ENCODE measurements around the gene FLT3. TPM values are rescaled to one million over a fixed set of nuclear protein-coding genes. Genes with fewer than 3 reads are reported as not detected.
"Not testable (repeated sequence)": the region's sequence is repeated elsewhere in the genome, so short reads cannot be mapped to it uniquely, and the experiment has no call there.

Gene FLT3
- total RNA-seq, 5 donors from 2014 or later (not counting 1 experiment from before 2014, with no cell fraction given): 0.13 to 0.48 (median 0.26) TPM

GRCh38 chr13:28094306-28094705, 6.1 kb downstream of the FLT3 start:
- Mint-ChIP-seq H3K27ac (no peak overlapping the region), H3K4me3 (no peak overlapping the region), H3K36me3 (no peaks in the 10 kb centered on the region), H3K9me3 (peaks cover 0 to 4% (median 0%) of the 10 kb centered on the region in 3 donors), H3K27me3 (peaks cover 30 to 45% of the 10 kb centered on the region in 2 donors), H3K4me1 (peaks cover under 1 to 1% (median under 1%) of the 10 kb centered on the region in 3 donors)
- Histone ChIP-seq H3K4me3 (ENCODE audit: control insufficient read depth in 1 of 2, extremely low read depth in 1 of 2, low read length in 1 of 2) (no peak overlapping the region), H3K4me1 (ENCODE audit: control insufficient read depth in 1 of 2, extremely low read depth in 1 of 2, insufficient read depth in 2 of 2, low read length in 2 of 2) (no peaks in the 10 kb centered on the region), H3K9me3 (no peaks in the 10 kb centered on the region), H3K27ac (ENCODE audit: low read length) (no peak overlapping the region), H3K27me3 (replicated peaks in 1 of 2; ENCODE audit: control insufficient read depth in 2 of 2, extremely low read depth in 1 of 2, insufficient read depth in 2 of 2, low read length in 1 of 2) (peaks cover 0 to 23% of the 10 kb centered on the region in 2 experiments), H3K36me3 (ENCODE audit: control insufficient read depth in 2 of 2, extremely low read depth in 1 of 2, insufficient read depth in 1 of 2, low read length in 1 of 2) (no peaks in the 10 kb centered on the region)
- ChIA-PET POLR2A (no interaction called here), CTCF (no interaction called here)
- DNase-seq (no peak), ATAC-seq (replicated peaks in 1 of 4) (no peak)
- WGBS (ENCODE audit: insufficient coverage): 40% methylated on average over 1 of the region's 4 CpGs

- Histone ChIP-seq H3K9me3 (no peaks in the 10 kb centered on the region), H3K4me3 (ENCODE audit: control insufficient read depth in 1 of 2, extremely low read depth in 1 of 2, low read length in 1 of 2) (no peak overlapping the region), H3K27me3 (replicated peaks in 1 of 2; ENCODE audit: control insufficient read depth in 2 of 2, extremely low read depth in 1 of 2, insufficient read depth in 2 of 2, low read length in 1 of 2) (peaks cover 0 to 21% of the 10 kb centered on the region in 2 experiments), H3K27ac (ENCODE audit: low read length) (no peak overlapping the region), H3K36me3 (ENCODE audit: control insufficient read depth in 2 of 2, extremely low read depth in 1 of 2, insufficient read depth in 1 of 2, low read length in 1 of 2) (no peaks in the 10 kb centered on the region), H3K4me1 (ENCODE audit: control insufficient read depth in 1 of 2, extremely low read depth in 1 of 2, insufficient read depth in 2 of 2, low read length in 2 of 2) (no peaks in the 10 kb centered on the region)
- CTCF ChIA-PET: no interaction called here
- peaks cover 28 to 43% of the 10 kb centered on the region in 2 donors for H3K27me3 Mint-ChIP-seq
- H3K36me3 Mint-ChIP-seq: no peaks in the 10 kb centered on the region
- no peak for ATAC-seq (replicated peaks in 1 of 4)
- no peaks in the 10 kb centered on the region for H3K4me1 Mint-ChIP-seq
- peaks cover 0 to 4% (median 0%) of the 10 kb centered on the region in 3 donors for H3K9me3 Mint-ChIP-seq
- POLR2A ChIA-PET: no interaction called here
- H3K27ac Mint-ChIP-seq: no peak overlapping the region
- WGBS (ENCODE audit: insufficient coverage): no CpG with 5 or more reads among the region's 5 CpGs
- DNase-seq: no peak
- H3K4me3 Mint-ChIP-seq: no peak overlapping the region
These were observed 6.5 kb downstream of the FLT3 start for GRCh38 chr13:28093881-28094280.

- Mint-ChIP-seq H3K36me3 (no peaks in the 10 kb centered on the region), H3K4me1 (no peaks in the 10 kb centered on the region), H3K9me3 (peaks cover 0 to 4% (median 0%) of the 10 kb centered on the region in 3 donors), H3K27ac (no peak overlapping the region), H3K4me3 (no peak overlapping the region), H3K27me3 (peaks cover 19 to 36% of the 10 kb centered on the region in 2 donors)
- no peak overlapping the region for H3K27ac ChIP-seq (ENCODE audit: low read length)
- no peak for DNase-seq
- no peaks in the 10 kb centered on the region for H3K4me1 ChIP-seq (ENCODE audit: control insufficient read depth in 1 of 2, extremely low read depth in 1 of 2, insufficient read depth in 2 of 2, low read length in 2 of 2)
- CTCF ChIA-PET: no interaction called here
- 71% methylated on average over 1 of the region's 2 CpGs for WGBS (ENCODE audit: insufficient coverage)
- no peaks in the 10 kb centered on the region for H3K36me3 ChIP-seq (ENCODE audit: control insufficient read depth in 2 of 2, extremely low read depth in 1 of 2, insufficient read depth in 1 of 2, low read length in 1 of 2)
- ATAC-seq (replicated peaks in 1 of 4): no peak
- POLR2A ChIA-PET: no interaction called here
- no peaks in the 10 kb centered on the region for H3K9me3 ChIP-seq
- no peak overlapping the region for H3K4me3 ChIP-seq (ENCODE audit: control insufficient read depth in 1 of 2, extremely low read depth in 1 of 2, low read length in 1 of 2)
- H3K27me3 ChIP-seq (replicated peaks in 1 of 2; ENCODE audit: control insufficient read depth in 2 of 2, extremely low read depth in 1 of 2, insufficient read depth in 2 of 2, low read length in 1 of 2): peaks cover 0 to 19% of the 10 kb centered on the region in 2 experiments
These were observed 7.9 kb downstream of the FLT3 start for GRCh38 chr13:28092431-28092830.

GRCh38 chr13:28089065-28089464, 11.3 kb downstream of the FLT3 start:
- H3K36me3 ChIP-seq (ENCODE audit: control insufficient read depth in 2 of 2, extremely low read depth in 1 of 2, insufficient read depth in 1 of 2, low read length in 1 of 2): no peaks in the 10 kb centered on the region
- CTCF ChIA-PET: no interaction called here
- POLR2A ChIA-PET: no interaction called here
- DNase-seq (no peak), ATAC-seq (replicated peaks in 1 of 4) (no peak)
- no peak overlapping the region for H3K27ac ChIP-seq (ENCODE audit: low read length)
- H3K4me1 ChIP-seq (ENCODE audit: control insufficient read depth in 1 of 2, extremely low read depth in 1 of 2, insufficient read depth in 2 of 2, low read length in 2 of 2): no peaks in the 10 kb centered on the region
- WGBS (ENCODE audit: insufficient coverage): no CpG with 5 or more reads among the region's 1 CpG
- Mint-ChIP-seq H3K9me3 (peaks cover 0 to 4% (median 0%) of the 10 kb centered on the region in 3 donors), H3K36me3 (no peaks in the 10 kb centered on the region), H3K4me3 (no peak overlapping the region), H3K27ac (no peak overlapping the region), H3K4me1 (no peaks in the 10 kb centered on the region), H3K27me3 (peaks cover 7 to 36% of the 10 kb centered on the region in 2 donors)
- H3K9me3 ChIP-seq: no peaks in the 10 kb centered on the region
- H3K27me3 ChIP-seq (replicated peaks in 1 of 2; ENCODE audit: control insufficient read depth in 2 of 2, extremely low read depth in 1 of 2, insufficient read depth in 2 of 2, low read length in 1 of 2): peaks cover 0 to 7% of the 10 kb centered on the region in 2 experiments
- H3K4me3 ChIP-seq (ENCODE audit: control insufficient read depth in 1 of 2, extremely low read depth in 1 of 2, low read length in 1 of 2): no peak overlapping the region

GRCh38 chr13:28077820-28078219, 22.6 kb downstream of the FLT3 start:
- 68% methylated on average over 2 of the region's 2 CpGs for WGBS (ENCODE audit: insufficient coverage)
- H3K4me1 Mint-ChIP-seq; H3K36me3 ChIP-seq (ENCODE audit: control insufficient read depth in 2 of 2, extremely low read depth in 1 of 2, insufficient read depth in 1 of 2, low read length in 1 of 2); H3K4me3 ChIP-seq (ENCODE audit: control insufficient read depth in 1 of 2, extremely low read depth in 1 of 2, low read length in 1 of 2); H3K4me1 ChIP-seq (ENCODE audit: control insufficient read depth in 1 of 2, extremely low read depth in 1 of 2, insufficient read depth in 2 of 2, low read length in 2 of 2); CTCF ChIA-PET; H3K27ac ChIP-seq (ENCODE audit: low read length); H3K9me3 ChIP-seq; DNase-seq; H3K27me3 ChIP-seq (replicated peaks in 1 of 2; ENCODE audit: control insufficient read depth in 2 of 2, extremely low read depth in 1 of 2, insufficient read depth in 2 of 2, low read length in 1 of 2); H3K27me3 Mint-ChIP-seq; H3K9me3 Mint-ChIP-seq; H3K4me3 Mint-ChIP-seq; POLR2A ChIA-PET; H3K36me3 Mint-ChIP-seq; H3K27ac Mint-ChIP-seq; ATAC-seq (replicated peaks in 1 of 4): not testable (repeated sequence)

- CTCF ChIA-PET: interaction anchor here in 1 of 2 donors (0.7 kb wide), 1 partner anchor 259 kb away, joined by 5 read pairs; no protein-coding TSS in a partner anchor
These were observed 23.1 kb downstream of the FLT3 start for GRCh38 chr13:28077231-28077630.

GRCh38 chr13:28071424-28071823, 29.0 kb downstream of the FLT3 start:
- peaks cover 4 to 7% (median 6%) of the 10 kb centered on the region in 3 donors for H3K4me1 Mint-ChIP-seq
- H3K27ac ChIP-seq (ENCODE audit: low read length): no peak overlapping the region
- no peaks in the 10 kb centered on the region for H3K4me1 ChIP-seq (ENCODE audit: control insufficient read depth in 1 of 2, extremely low read depth in 1 of 2, insufficient read depth in 2 of 2, low read length in 2 of 2)
- peaks cover 0 to 3% of the 10 kb centered on the region in 2 experiments for H3K27me3 ChIP-seq (replicated peaks in 1 of 2; ENCODE audit: control insufficient read depth in 2 of 2, extremely low read depth in 1 of 2, insufficient read depth in 2 of 2, low read length in 1 of 2)
- ChIA-PET POLR2A (no interaction called here), CTCF (no interaction called here)
- H3K9me3 Mint-ChIP-seq: no peaks in the 10 kb centered on the region
- H3K36me3 ChIP-seq (ENCODE audit: control insufficient read depth in 2 of 2, extremely low read depth in 1 of 2, insufficient read depth in 1 of 2, low read length in 1 of 2): no peaks in the 10 kb centered on the region
- peaks cover 0 to 3% of the 10 kb centered on the region in 2 donors for H3K27me3 Mint-ChIP-seq
- H3K4me3 ChIP-seq (ENCODE audit: control insufficient read depth in 1 of 2, extremely low read depth in 1 of 2, low read length in 1 of 2): no peak overlapping the region
- no peaks in the 10 kb centered on the region for H3K36me3 Mint-ChIP-seq
- no peak overlapping the region for H3K4me3 Mint-ChIP-seq
- no peak overlapping the region for H3K27ac Mint-ChIP-seq
- no peak for ATAC-seq (replicated peaks in 1 of 4)
- no peaks in the 10 kb centered on the region for H3K9me3 ChIP-seq
- DNase-seq: no peak
- WGBS (ENCODE audit: insufficient coverage): no CpG with 5 or more reads among the region's 4 CpGs

More at GRCh38 chr13:28077231-28077630, 23.1 kb downstream of the FLT3 start:
- peaks cover 0 to 5% of the 10 kb centered on the region in 2 experiments for H3K27me3 ChIP-seq (replicated peaks in 1 of 2; ENCODE audit: control insufficient read depth in 2 of 2, extremely low read depth in 1 of 2, insufficient read depth in 2 of 2, low read length in 1 of 2)
- WGBS (ENCODE audit: insufficient coverage): 94% methylated on average over 3 of the region's 6 CpGs
- peaks cover 0 to 6% of the 10 kb centered on the region in 2 donors for H3K27me3 Mint-ChIP-seq
- no peak overlapping the region for H3K4me3 ChIP-seq (ENCODE audit: control insufficient read depth in 1 of 2, extremely low read depth in 1 of 2, low read length in 1 of 2)
- no peaks in the 10 kb centered on the region for H3K9me3 Mint-ChIP-seq
- no peaks in the 10 kb centered on the region for H3K9me3 ChIP-seq
- H3K4me1 Mint-ChIP-seq: no peaks in the 10 kb centered on the region
- no peak for DNase-seq
- no peaks in the 10 kb centered on the region for H3K36me3 ChIP-seq (ENCODE audit: control insufficient read depth in 2 of 2, extremely low read depth in 1 of 2, insufficient read depth in 1 of 2, low read length in 1 of 2)
- H3K4me1 ChIP-seq (ENCODE audit: control insufficient read depth in 1 of 2, extremely low read depth in 1 of 2, insufficient read depth in 2 of 2, low read length in 2 of 2): no peaks in the 10 kb centered on the region
- H3K27ac Mint-ChIP-seq: no peak overlapping the region
- H3K27ac ChIP-seq (ENCODE audit: low read length): no peak overlapping the region
- no peak for ATAC-seq (replicated peaks in 1 of 4)
- no peaks in the 10 kb centered on the region for H3K36me3 Mint-ChIP-seq
- H3K4me3 Mint-ChIP-seq: no peak overlapping the region
- POLR2A ChIA-PET: no interaction called here
